GM18526 (cell line): Measurements from ENCODE around the gene CDR2L.

ENCODE experiments used
- POLR2A ChIP-seq: IDR thresholded peaks from 3 replicates; pipeline ENCODE4 v1.6.1; 2011; ENCODE audit not compliant: insufficient read length; ENCODE audit errors: extremely low read depth

CDR2L gene

GRCh38 chr17:74987418-74987908 is at the start of gene CDR2L:
TSS of gene CDR2L (plus strand) at chr17:74987632. CDS start at chr17:74988044, 412 bp downstream.
- TF ChIP-seq POLR2A, result no peak

- TF ChIP-seq POLR2A, result no peak
Observed at GRCh38 chr17:74938194-74938950, 49.1 kb upstream of the CDR2L start.

- TF ChIP-seq POLR2A, result no peak
Observed at GRCh38 chr17:74939534-74939933, 47.9 kb upstream of the CDR2L start.

- no peak for TF ChIP-seq POLR2A
Observed at GRCh38 chr17:74941128-74941725, 46.2 kb upstream of the CDR2L start.

- TF ChIP-seq POLR2A, result no peak
Observed at GRCh38 chr17:74943808-74944522, 43.5 kb upstream of the CDR2L start.

GRCh38 chr17:74945543-74945942 is 41.9 kb upstream of the CDR2L start:
- no peak for TF ChIP-seq POLR2A

DNA sequence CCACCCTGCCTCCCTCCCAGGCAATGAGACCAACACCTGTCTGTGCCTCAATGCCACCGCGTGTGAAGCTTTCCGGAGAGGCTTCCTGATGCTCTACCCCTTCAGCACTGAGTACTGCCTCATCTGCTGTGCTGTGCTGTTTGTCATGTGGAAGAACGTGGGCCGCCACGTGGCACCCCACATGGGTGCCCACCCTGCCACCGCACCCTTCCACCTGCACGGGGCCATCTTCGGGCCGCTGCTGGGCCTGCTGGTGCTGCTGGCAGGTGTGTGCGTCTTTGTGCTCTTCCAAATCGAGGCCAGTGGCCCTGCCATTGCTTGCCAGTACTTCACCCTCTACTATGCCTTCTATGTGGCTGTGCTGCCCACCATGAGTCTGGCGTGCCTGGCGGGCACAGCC is 40.8 kb upstream of the CDR2L start:
- no peak for TF ChIP-seq POLR2A

DNA sequence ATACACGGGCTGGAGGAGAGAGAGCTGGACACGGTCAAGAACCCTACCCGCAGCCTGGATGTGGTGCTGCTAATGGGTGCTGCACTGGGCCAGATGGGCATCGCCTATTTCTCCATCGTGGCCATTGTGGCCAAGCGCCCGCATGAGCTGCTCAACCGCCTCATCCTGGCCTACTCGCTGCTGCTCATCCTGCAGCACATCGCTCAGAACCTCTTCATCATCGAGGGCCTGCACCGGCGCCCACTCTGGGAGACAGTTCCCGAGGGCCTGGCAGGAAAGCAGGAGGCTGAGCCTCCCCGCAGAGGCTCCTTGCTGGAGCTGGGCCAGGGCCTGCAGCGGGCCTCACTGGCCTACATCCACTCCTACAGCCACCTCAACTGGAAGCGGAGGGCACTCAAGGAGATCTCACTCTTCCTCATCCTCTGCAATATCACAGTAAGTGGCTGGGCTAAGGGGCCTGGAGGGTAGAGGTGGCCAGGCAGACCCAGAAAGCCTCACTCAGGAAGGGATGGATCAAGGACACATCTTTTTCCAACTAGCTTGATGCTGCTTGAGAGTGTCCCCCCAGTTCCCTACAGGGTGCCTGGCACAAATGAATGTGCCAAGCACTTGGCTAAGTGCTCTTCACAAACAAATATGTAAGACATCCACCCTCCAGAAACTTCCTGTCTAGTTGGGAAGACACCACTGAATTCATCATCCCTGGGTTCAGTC is 40.2 kb upstream of the CDR2L start:
- TF ChIP-seq POLR2A, result no peak

- TF ChIP-seq POLR2A, result no peak
Observed at GRCh38 chr17:74949455-74950115, 37.8 kb upstream of the CDR2L start.

GRCh38 chr17:74950207-74950606 is 37.2 kb upstream of the CDR2L start:
- TF ChIP-seq POLR2A, result no peak

- no peak for TF ChIP-seq POLR2A
Observed at GRCh38 chr17:74951065-74951464, 36.4 kb upstream of the CDR2L start.

DNA sequence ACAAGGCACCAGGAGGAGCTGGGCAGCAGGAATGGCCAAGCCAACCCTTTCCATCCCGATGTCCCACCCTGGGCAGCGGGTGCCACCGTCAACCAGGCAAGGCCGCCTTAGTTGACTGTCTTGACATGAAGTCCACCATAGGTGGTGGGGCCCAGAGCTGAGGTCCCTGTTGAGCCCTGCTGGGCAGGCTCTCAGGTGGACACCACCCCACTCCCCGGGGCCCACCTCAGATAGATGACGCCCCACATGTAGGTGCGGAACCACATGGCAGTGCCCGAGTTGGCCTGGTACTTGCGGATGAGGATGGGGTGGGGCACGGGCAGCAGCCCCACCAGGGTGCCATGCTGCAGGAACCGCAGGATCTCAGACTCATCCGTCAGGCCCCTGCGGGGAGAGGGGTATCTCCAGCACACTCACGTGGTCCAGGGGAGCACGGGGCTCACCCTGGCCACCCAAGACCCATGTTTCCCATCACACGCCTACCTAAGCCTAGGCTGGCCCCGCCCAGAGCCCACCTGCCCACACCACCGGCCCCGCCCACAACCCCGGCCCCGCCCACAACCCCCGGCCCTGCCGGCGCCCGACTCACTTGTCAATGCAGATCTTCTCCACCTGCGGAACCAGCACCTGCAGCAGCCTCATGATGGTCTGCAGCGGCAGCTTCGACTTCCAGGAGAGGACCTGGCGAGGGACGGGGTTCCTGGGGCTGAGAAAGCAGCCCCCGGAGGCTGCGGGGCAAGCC is 35.6 kb upstream of the CDR2L start:
- no peak for TF ChIP-seq POLR2A

- no peak for TF ChIP-seq POLR2A
Observed at GRCh38 chr17:74952431-74953133, 34.9 kb upstream of the CDR2L start.
